ENCODE measurements around the gene VSTM2L.

Gene VSTM2L

DNA sequence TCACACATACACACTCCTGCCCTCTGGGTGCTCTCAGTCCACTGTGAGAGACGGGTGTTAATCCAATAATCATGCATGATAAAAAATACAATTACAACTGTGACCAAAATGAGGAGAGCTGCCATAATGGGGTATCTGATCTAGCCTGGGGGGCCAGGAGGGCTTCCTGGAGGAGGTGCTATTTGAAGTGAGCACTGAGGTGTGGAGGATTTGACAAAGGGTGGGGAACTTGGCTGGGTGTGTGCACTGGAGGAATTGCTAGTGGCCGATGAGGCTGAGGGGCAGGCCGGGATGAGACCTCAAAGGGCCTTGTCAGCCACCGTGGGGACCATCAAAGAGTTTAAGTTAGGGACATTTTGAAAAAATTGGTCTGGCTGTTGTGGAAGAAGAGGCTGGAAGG is 34.8 kb downstream of the VSTM2L start:
- no peak overlapping the region for H2AK5ac ChIP-seq (ENCODE audit: low read length)
- no peak overlapping the region for H2BK12ac ChIP-seq (ENCODE audit: low read length)
- no peak overlapping the region for H4K91ac ChIP-seq (ENCODE audit: low read depth, low read length)
- H3K14ac ChIP-seq (ENCODE audit: low read length): no peak overlapping the region
- no peak overlapping the region for H4K8ac ChIP-seq (ENCODE audit: low read depth, low read length)
- H3K18ac ChIP-seq (ENCODE audit: low read length): no peak overlapping the region
- H2BK120ac ChIP-seq (ENCODE audit: insufficient read depth, low read length, poor library complexity): no peak overlapping the region
- no peak overlapping the region for H3K4ac ChIP-seq (ENCODE audit: low read depth, low read length)
- no peak overlapping the region for H3K9ac ChIP-seq (ENCODE audit: low read length)
- no peak overlapping the region for H3K4me3 ChIP-seq (ENCODE audit: low read depth, low read length)
- WGBS (ENCODE audit: extremely low coverage, insufficient coverage, insufficient read length): no CpG with 5 or more reads among the region's 4 CpGs
- H3K27me3 ChIP-seq (ENCODE audit: insufficient read depth, low read length): no peaks in the 10 kb centered on the region
- H3K27ac ChIP-seq (ENCODE audit: low read depth, low read length): no peak overlapping the region
- peaks cover 3% of the 10 kb centered on the region for H3K9me3 ChIP-seq (ENCODE audit: insufficient read depth, low read depth, low read length)
- no peak overlapping the region for H3K23ac ChIP-seq (ENCODE audit: low read length)
- H2AFZ ChIP-seq (ENCODE audit: insufficient read depth, low read length, poor library complexity): no peak overlapping the region
- no peaks in the 10 kb centered on the region for H3K79me2 ChIP-seq (ENCODE audit: control insufficient read depth, insufficient read depth, low read length, poor library complexity)
- DNase-seq: no peak
- H3K36me3 ChIP-seq (ENCODE audit: control insufficient read depth in 1 of 2, insufficient read depth in 2 of 2, low read length in 2 of 2): no peaks in the 10 kb centered on the region
- no peak overlapping the region for H2BK5ac ChIP-seq (ENCODE audit: low read depth, low read length, poor library complexity)
- H3K4me2 ChIP-seq (ENCODE audit: low read length): no peak overlapping the region
- no peak overlapping the region for H4K12ac ChIP-seq (ENCODE audit: low read depth, low read length)
- no peaks in the 10 kb centered on the region for H3K79me1 ChIP-seq (ENCODE audit: low read length)
- H3K4me1 ChIP-seq (ENCODE audit: control insufficient read depth in 1 of 2, insufficient read depth in 2 of 2, low read length in 2 of 2): peaks cover 2 to 3% of the 10 kb centered on the region in 2 experiments

DNA sequence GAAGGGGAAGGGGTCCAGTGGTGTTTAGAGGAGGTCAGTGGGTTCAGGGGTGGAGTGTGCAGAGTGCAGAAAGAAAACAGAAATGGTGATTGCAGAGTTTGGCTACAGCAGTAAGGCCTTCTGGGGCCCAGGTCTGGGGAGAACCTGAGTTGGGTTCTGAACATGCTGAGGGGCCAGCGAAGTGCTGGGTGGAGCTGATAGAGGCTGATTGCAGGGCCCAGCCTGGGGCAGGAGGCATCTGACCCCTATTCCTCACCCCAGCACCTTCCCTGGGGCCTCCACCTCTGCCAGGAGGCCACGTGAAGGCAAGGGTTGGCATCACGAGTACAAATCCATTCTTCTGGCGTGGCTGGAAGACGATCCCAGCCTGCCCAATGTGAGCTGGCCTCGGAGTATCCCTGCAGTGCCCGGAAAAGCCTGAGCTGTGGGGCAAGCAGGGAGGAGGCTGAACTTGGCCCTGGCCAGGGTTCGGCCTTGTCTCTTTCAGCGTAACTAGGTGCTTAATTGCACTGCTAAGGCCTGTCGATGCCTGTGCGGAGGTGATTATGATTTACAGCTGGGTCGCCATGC is 35.3 kb downstream of the VSTM2L start:
- H3K27me3 ChIP-seq (ENCODE audit: insufficient read depth, low read length): no peaks in the 10 kb centered on the region
- H3K4me3 ChIP-seq (ENCODE audit: low read depth, low read length): no peak overlapping the region
- H3K4ac ChIP-seq (ENCODE audit: low read depth, low read length): no peak overlapping the region
- no peak overlapping the region for H3K4me2 ChIP-seq (ENCODE audit: low read length)
- no peak overlapping the region for H2AFZ ChIP-seq (ENCODE audit: insufficient read depth, low read length, poor library complexity)
- H3K9ac ChIP-seq (ENCODE audit: low read length): no peak overlapping the region
- no peak overlapping the region for H3K18ac ChIP-seq (ENCODE audit: low read length)
- no peak overlapping the region for H4K91ac ChIP-seq (ENCODE audit: low read depth, low read length)
- H2AK5ac ChIP-seq (ENCODE audit: low read length): no peak overlapping the region
- peaks cover 3% of the 10 kb centered on the region for H3K9me3 ChIP-seq (ENCODE audit: insufficient read depth, low read depth, low read length)
- DNase-seq: no peak
- H2BK5ac ChIP-seq (ENCODE audit: low read depth, low read length, poor library complexity): no peak overlapping the region
- no peaks in the 10 kb centered on the region for H3K36me3 ChIP-seq (ENCODE audit: control insufficient read depth in 1 of 2, insufficient read depth in 2 of 2, low read length in 2 of 2)
- no peak overlapping the region for H2BK12ac ChIP-seq (ENCODE audit: low read length)
- no peaks in the 10 kb centered on the region for H3K79me1 ChIP-seq (ENCODE audit: low read length)
- H3K4me1 ChIP-seq (ENCODE audit: control insufficient read depth in 1 of 2, insufficient read depth in 2 of 2, low read length in 2 of 2): peaks cover 0 to under 1% of the 10 kb centered on the region in 2 experiments
- no CpG with 5 or more reads among the region's 12 CpGs for WGBS (ENCODE audit: extremely low coverage, insufficient coverage, insufficient read length)
- H2BK120ac ChIP-seq (ENCODE audit: insufficient read depth, low read length, poor library complexity): no peak overlapping the region
- H3K27ac ChIP-seq (ENCODE audit: low read depth, low read length): no peak overlapping the region
- no peaks in the 10 kb centered on the region for H3K79me2 ChIP-seq (ENCODE audit: control insufficient read depth, insufficient read depth, low read length, poor library complexity)
- H4K8ac ChIP-seq (ENCODE audit: low read depth, low read length): no peak overlapping the region
- H4K12ac ChIP-seq (ENCODE audit: low read depth, low read length): no peak overlapping the region
- H3K23ac ChIP-seq (ENCODE audit: low read length): no peak overlapping the region
- H3K14ac ChIP-seq (ENCODE audit: low read length): no peak overlapping the region

DNA sequence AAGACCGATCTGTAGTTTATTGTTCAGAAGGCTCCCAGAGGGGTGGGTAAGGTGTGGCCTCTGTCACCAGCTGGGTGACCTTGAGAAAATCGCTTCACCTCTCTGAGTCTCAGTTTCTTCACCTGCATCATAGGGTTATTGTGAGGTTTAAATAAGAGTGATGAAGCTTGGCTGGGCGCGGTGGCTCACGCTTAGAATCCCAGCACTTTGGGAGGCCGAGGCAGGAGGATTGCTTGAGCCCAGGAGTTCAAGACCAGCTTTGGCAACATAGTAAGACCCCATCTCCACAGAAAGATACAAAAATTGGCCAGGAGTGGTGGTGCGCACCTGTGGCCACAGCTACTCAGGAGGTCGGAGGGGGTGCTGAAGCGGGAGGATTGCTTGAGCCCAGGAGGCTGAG is 36.0 kb downstream of the VSTM2L start:
- H4K12ac ChIP-seq (ENCODE audit: low read depth, low read length): no peak overlapping the region
- H3K4me3 ChIP-seq (ENCODE audit: low read depth, low read length): no peak overlapping the region
- no peak overlapping the region for H3K23ac ChIP-seq (ENCODE audit: low read length)
- no peak overlapping the region for H3K4me2 ChIP-seq (ENCODE audit: low read length)
- no peak overlapping the region for H3K4ac ChIP-seq (ENCODE audit: low read depth, low read length)
- no peak for DNase-seq
- no peak overlapping the region for H3K14ac ChIP-seq (ENCODE audit: low read length)
- no peaks in the 10 kb centered on the region for H3K27me3 ChIP-seq (ENCODE audit: insufficient read depth, low read length)
- no peak overlapping the region for H3K27ac ChIP-seq (ENCODE audit: low read depth, low read length)
- no peaks in the 10 kb centered on the region for H3K4me1 ChIP-seq (ENCODE audit: control insufficient read depth in 1 of 2, insufficient read depth in 2 of 2, low read length in 2 of 2)
- H2BK12ac ChIP-seq (ENCODE audit: low read length): no peak overlapping the region
- H3K79me2 ChIP-seq (ENCODE audit: control insufficient read depth, insufficient read depth, low read length, poor library complexity): no peaks in the 10 kb centered on the region
- H2BK120ac ChIP-seq (ENCODE audit: insufficient read depth, low read length, poor library complexity): no peak overlapping the region
- peaks cover 3% of the 10 kb centered on the region for H3K9me3 ChIP-seq (ENCODE audit: insufficient read depth, low read depth, low read length)
- H4K91ac ChIP-seq (ENCODE audit: low read depth, low read length): no peak overlapping the region
- no peak overlapping the region for H3K18ac ChIP-seq (ENCODE audit: low read length)
- H2AK5ac ChIP-seq (ENCODE audit: low read length): no peak overlapping the region
- H2AFZ ChIP-seq (ENCODE audit: insufficient read depth, low read length, poor library complexity): no peak overlapping the region
- no peak overlapping the region for H4K8ac ChIP-seq (ENCODE audit: low read depth, low read length)
- H3K9ac ChIP-seq (ENCODE audit: low read length): no peak overlapping the region
- no peaks in the 10 kb centered on the region for H3K79me1 ChIP-seq (ENCODE audit: low read length)
- H2BK5ac ChIP-seq (ENCODE audit: low read depth, low read length, poor library complexity): no peak overlapping the region
- no peaks in the 10 kb centered on the region for H3K36me3 ChIP-seq (ENCODE audit: control insufficient read depth in 1 of 2, insufficient read depth in 2 of 2, low read length in 2 of 2)
- WGBS (ENCODE audit: extremely low coverage, insufficient coverage, insufficient read length): no CpG with 5 or more reads among the region's 9 CpGs

DNA sequence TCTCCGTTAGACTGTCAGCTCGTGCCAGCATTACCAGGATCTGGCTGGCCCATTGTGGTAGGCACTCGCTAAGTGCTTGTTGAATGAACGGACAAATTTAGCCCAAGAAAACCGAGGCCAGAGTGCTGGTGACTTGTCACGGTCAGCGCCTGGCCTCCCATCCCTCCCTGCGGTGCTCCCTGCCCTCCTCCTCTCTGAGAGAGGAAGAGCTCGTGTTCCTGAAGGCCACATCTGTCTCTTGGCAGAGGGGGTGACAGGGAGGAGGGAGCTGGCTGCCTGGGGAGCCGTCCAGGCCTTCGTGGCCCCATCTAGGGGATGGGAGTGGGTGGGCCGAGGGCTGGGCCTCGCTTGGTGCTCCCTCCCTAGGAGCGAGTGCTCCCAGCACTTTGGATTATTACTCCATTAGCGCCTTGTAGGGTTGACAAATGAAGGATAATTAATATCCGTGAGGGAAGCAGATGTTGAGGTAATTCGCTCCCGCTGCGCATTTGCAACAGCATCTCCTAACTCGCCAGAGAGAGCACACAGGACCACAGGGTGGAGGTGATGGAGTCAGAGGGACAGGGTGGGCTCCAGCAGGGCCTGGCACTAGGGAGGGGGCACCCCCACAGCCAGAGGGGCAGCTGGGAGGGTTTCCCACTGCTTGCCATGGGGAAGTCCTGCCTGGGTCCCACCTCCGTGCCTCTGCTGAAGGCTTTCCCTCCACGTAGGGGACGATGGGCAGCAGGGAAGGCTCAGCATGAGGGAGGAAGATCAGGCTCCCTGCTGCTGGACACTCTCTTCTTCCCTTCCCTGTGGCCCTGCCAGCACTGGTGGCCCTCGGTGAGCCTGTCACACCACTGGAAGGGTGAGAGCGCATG is 37.0 kb downstream of the VSTM2L start:
- Histone ChIP-seq H2AK5ac (ENCODE audit: low read length) (no peak overlapping the region), H4K12ac (ENCODE audit: low read depth, low read length) (no peak overlapping the region), H3K4me3 (ENCODE audit: low read depth, low read length) (peak overlapping the region; percentile 33), H3K4me1 (ENCODE audit: control insufficient read depth in 1 of 2, insufficient read depth in 2 of 2, low read length in 2 of 2) (no peaks in the 10 kb centered on the region), H2BK12ac (ENCODE audit: low read length) (no peak overlapping the region), H2BK120ac (ENCODE audit: insufficient read depth, low read length, poor library complexity) (no peak overlapping the region), H3K27ac (ENCODE audit: low read depth, low read length) (no peak overlapping the region), H3K9ac (ENCODE audit: low read length) (no peak overlapping the region), H3K4ac (ENCODE audit: low read depth, low read length) (no peak overlapping the region), H4K91ac (ENCODE audit: low read depth, low read length) (no peak overlapping the region), H3K4me2 (ENCODE audit: low read length) (no peak overlapping the region), H3K36me3 (ENCODE audit: control insufficient read depth in 1 of 2, insufficient read depth in 2 of 2, low read length in 2 of 2) (no peaks in the 10 kb centered on the region), H4K8ac (ENCODE audit: low read depth, low read length) (no peak overlapping the region), H3K23ac (ENCODE audit: low read length) (no peak overlapping the region), H3K79me2 (ENCODE audit: control insufficient read depth, insufficient read depth, low read length, poor library complexity) (no peaks in the 10 kb centered on the region), H2AFZ (ENCODE audit: insufficient read depth, low read length, poor library complexity) (no peak overlapping the region), H3K9me3 (ENCODE audit: insufficient read depth, low read depth, low read length) (peaks cover 3% of the 10 kb centered on the region), H2BK5ac (ENCODE audit: low read depth, low read length, poor library complexity) (no peak overlapping the region), H3K79me1 (ENCODE audit: low read length) (no peaks in the 10 kb centered on the region), H3K27me3 (ENCODE audit: insufficient read depth, low read length) (no peaks in the 10 kb centered on the region), H3K14ac (ENCODE audit: low read length) (no peak overlapping the region), H3K18ac (ENCODE audit: low read length) (no peak overlapping the region)
- no CpG with 5 or more reads among the region's 25 CpGs for WGBS (ENCODE audit: extremely low coverage, insufficient coverage, insufficient read length)
- DNase-seq: no peak
